Measurements from ENCODE around the gene KSR2. TPM values are rescaled to one million over a fixed set of nuclear protein-coding genes. Genes with fewer than 3 reads are reported as not detected.

Gene KSR2
- total RNA-seq, 1 donor from 2014 or later, result 0.30 TPM

DNA sequence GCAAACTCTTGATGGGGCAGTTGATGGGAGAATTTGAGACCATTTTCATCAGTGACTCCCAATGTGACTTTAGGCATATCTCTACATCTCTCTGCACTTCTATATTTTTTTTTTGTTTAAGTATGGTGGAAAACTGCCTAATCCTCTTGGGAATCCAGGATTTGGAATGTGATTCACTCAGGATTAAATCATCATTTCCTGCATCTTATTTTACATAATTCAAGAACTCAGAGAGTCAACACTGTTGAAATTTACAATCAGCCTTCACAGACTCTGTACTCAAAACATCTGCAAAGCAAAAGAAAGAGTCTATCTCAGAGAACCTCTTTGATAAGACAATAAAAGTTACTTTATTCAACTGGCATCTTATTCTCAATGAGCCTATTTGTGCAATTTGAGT is 346.7 kb downstream of the KSR2 start:
- H3K9me3 ChIP-seq (ENCODE audit: low read depth), result no peaks in the 10 kb centered on the region
- H3K4me3 ChIP-seq, result no peak overlapping the region
- H4K20me1 ChIP-seq (ENCODE audit: low read depth), result no peaks in the 10 kb centered on the region
- H3K4me1 ChIP-seq, result no peaks in the 10 kb centered on the region
- Mint-ChIP-seq H3K27me3 (ENCODE audit: insufficient read depth, low read depth) (peaks cover 3% of the 10 kb centered on the region), H3K9me3 (peaks cover 2% of the 10 kb centered on the region), H3K27ac (no peak overlapping the region), H3K36me3 (no peaks in the 10 kb centered on the region), H3K4me1 (no peaks in the 10 kb centered on the region), H3K4me3 (no peak overlapping the region)
- H3K4me2 ChIP-seq, result no peak overlapping the region
- no peaks in the 10 kb centered on the region for H3K36me3 ChIP-seq
- TF ChIP-seq EZH2 (IDR thresholded peaks at IDR 0.05), result no peak
- TF ChIP-seq, protein P1, sequence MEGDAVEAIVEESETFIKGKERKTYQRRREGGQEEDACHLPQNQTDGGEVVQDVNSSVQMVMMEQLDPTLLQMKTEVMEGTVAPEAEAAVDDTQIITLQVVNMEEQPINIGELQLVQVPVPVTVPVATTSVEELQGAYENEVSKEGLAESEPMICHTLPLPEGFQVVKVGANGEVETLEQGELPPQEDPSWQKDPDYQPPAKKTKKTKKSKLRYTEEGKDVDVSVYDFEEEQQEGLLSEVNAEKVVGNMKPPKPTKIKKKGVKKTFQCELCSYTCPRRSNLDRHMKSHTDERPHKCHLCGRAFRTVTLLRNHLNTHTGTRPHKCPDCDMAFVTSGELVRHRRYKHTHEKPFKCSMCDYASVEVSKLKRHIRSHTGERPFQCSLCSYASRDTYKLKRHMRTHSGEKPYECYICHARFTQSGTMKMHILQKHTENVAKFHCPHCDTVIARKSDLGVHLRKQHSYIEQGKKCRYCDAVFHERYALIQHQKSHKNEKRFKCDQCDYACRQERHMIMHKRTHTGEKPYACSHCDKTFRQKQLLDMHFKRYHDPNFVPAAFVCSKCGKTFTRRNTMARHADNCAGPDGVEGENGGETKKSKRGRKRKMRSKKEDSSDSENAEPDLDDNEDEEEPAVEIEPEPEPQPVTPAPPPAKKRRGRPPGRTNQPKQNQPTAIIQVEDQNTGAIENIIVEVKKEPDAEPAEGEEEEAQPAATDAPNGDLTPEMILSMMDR (IDR thresholded peaks at IDR 0.05), result no peak
- TF ChIP-seq EZH2phosphoT487 (IDR thresholded peaks at IDR 0.05), result no peak
- no peak overlapping the region for H2AFZ ChIP-seq (replicated peaks)
- no peaks in the 10 kb centered on the region for H3F3A ChIP-seq (ENCODE audit: low read depth)
- DNase-seq (ENCODE audit: low spot score), result no peak
- no peaks in the 10 kb centered on the region for H3K27me3 ChIP-seq
- H3K9ac ChIP-seq, result no peak overlapping the region
- H3K79me2 ChIP-seq (ENCODE audit: low read depth), result no peaks in the 10 kb centered on the region
- no peak overlapping the region for H3K27ac ChIP-seq

DNA sequence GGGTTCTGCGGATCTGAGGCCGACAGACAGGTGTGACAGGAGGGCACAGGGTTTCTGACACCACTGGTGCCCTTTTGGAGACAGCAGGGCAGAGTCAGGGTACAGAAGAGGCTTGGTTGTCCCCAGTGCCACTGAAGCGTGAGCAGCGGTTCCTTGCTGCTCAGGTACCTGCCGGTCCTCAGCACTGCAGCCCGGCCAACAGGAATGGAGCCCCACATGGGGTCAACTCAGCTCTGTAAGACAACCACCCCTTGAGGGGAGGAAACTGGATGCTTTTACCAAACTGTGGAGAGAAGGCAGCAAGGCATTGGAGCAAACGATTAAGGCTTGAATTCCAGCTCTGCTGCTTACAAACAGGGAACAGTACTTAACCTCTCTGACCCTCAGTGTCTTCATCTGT is 361.0 kb downstream of the KSR2 start:
- Histone ChIP-seq H3F3A (ENCODE audit: low read depth) (no peaks in the 10 kb centered on the region), H3K27ac (no peak overlapping the region), H3K27me3 (no peaks in the 10 kb centered on the region), H3K9me3 (ENCODE audit: low read depth) (no peaks in the 10 kb centered on the region), H4K20me1 (ENCODE audit: low read depth) (no peaks in the 10 kb centered on the region), H3K4me2 (no peak overlapping the region), H3K79me2 (ENCODE audit: low read depth) (no peaks in the 10 kb centered on the region), H3K4me3 (no peak overlapping the region), H3K4me1 (peaks cover 4% of the 10 kb centered on the region), H3K9ac (no peak overlapping the region), H3K36me3 (no peaks in the 10 kb centered on the region), H2AFZ (replicated peaks) (no peak overlapping the region)
- H3K27ac Mint-ChIP-seq, result no peak overlapping the region
- no peak overlapping the region for H3K4me3 Mint-ChIP-seq
- H3K4me1 Mint-ChIP-seq, result peaks cover 8% of the 10 kb centered on the region
- no peaks in the 10 kb centered on the region for H3K36me3 Mint-ChIP-seq
- DNase-seq (ENCODE audit: low spot score), result no peak
- TF ChIP-seq EZH2 (IDR thresholded peaks at IDR 0.05) (no peak), EZH2phosphoT487 (IDR thresholded peaks at IDR 0.05) (no peak)
- TF ChIP-seq, protein P1 (IDR thresholded peaks at IDR 0.05), result no peak
- H3K9me3 Mint-ChIP-seq, result no peaks in the 10 kb centered on the region
- peaks cover 4% of the 10 kb centered on the region for H3K27me3 Mint-ChIP-seq (ENCODE audit: insufficient read depth, low read depth)

DNA sequence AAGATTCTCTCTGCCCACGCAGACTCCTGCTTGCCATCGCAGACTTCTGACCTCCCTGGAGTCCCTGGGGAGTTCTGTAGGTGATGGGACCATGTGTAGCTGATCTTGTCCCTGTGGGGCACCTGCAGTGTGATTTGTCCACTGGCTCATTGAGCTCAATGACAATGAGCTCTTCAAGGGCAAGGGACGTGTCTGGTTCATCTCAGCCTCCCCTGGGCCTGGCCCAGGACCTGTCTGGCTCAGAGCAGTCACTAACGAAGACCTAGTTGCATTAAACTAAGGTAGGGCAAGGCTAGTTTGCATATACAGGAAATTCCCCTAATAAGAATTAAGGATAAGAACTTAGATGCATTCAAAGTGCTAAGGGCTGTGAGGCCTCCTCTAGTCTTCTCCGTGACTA is 361.8 kb downstream of the KSR2 start:
- Mint-ChIP-seq H3K27me3 (ENCODE audit: insufficient read depth, low read depth) (peaks cover 4% of the 10 kb centered on the region), H3K9me3 (no peaks in the 10 kb centered on the region), H3K36me3 (no peaks in the 10 kb centered on the region), H3K4me3 (no peak overlapping the region), H3K4me1 (peaks cover 8% of the 10 kb centered on the region), H3K27ac (no peak overlapping the region)
- Histone ChIP-seq H3K4me2 (no peak overlapping the region), H4K20me1 (ENCODE audit: low read depth) (no peaks in the 10 kb centered on the region), H3K27ac (no peak overlapping the region), H3K79me2 (ENCODE audit: low read depth) (no peaks in the 10 kb centered on the region), H3K36me3 (no peaks in the 10 kb centered on the region), H3F3A (ENCODE audit: low read depth) (no peaks in the 10 kb centered on the region), H3K9ac (no peak overlapping the region), H3K27me3 (no peaks in the 10 kb centered on the region), H3K4me1 (peaks cover 4% of the 10 kb centered on the region), H3K4me3 (no peak overlapping the region), H2AFZ (replicated peaks) (no peak overlapping the region), H3K9me3 (ENCODE audit: low read depth) (no peaks in the 10 kb centered on the region)
- DNase-seq (ENCODE audit: low spot score), result no peak
- TF ChIP-seq, protein P1 (IDR thresholded peaks at IDR 0.05), result no peak
- TF ChIP-seq EZH2 (IDR thresholded peaks at IDR 0.05) (no peak), EZH2phosphoT487 (IDR thresholded peaks at IDR 0.05) (no peak)
